Endothelial cell (in vitro differentiated cells): ENCODE data around the gene MARCHF9. TPM values are rescaled to one million over a fixed set of nuclear protein-coding genes. Genes with fewer than 3 reads are reported as not detected.

ENCODE experiments used
- DNase-seq: peaks from one replicate; pipeline ENCODE4 v3.0.0; 2021; ENCODE audit warnings: low spot score
- H3K27ac Mint-ChIP-seq: one replicate; pipeline ENCODE4 v1.8.0; 2021; ENCODE audit warnings: mixed read lengths, inconsistent platforms; ENCODE audit not compliant: unreplicated experiment
- H3K27me3 Mint-ChIP-seq: one replicate; pipeline ENCODE4 v1.8.0; 2021; ENCODE audit warnings: mild to moderate bottlenecking, moderate library complexity, mixed read lengths, inconsistent platforms; ENCODE audit not compliant: unreplicated experiment
- H3K36me3 Mint-ChIP-seq: one replicate; pipeline ENCODE4 v1.8.0; 2021; ENCODE audit warnings: mild to moderate bottlenecking, low read depth, mixed read lengths, inconsistent platforms; ENCODE audit not compliant: unreplicated experiment
- H3K4me1 Mint-ChIP-seq: one replicate; pipeline ENCODE4 v1.8.0; 2021; ENCODE audit warnings: mild to moderate bottlenecking, mixed read lengths, inconsistent platforms; ENCODE audit not compliant: unreplicated experiment
- H3K4me3 Mint-ChIP-seq: one replicate; pipeline ENCODE4 v1.8.0; 2021; ENCODE audit warnings: mild to moderate bottlenecking, mixed read lengths, inconsistent platforms; ENCODE audit not compliant: unreplicated experiment
- H3K9me3 Mint-ChIP-seq: one replicate; pipeline ENCODE4 v1.8.0; 2021; ENCODE audit warnings: mixed read lengths, inconsistent platforms; ENCODE audit not compliant: unreplicated experiment
- CTCF ChIP-seq: fragments of 200-600 bp; sonication (generic); IDR thresholded peaks from one replicate; pipeline ENCODE4 v1.5.0; 2021; ENCODE audit warnings: antibody characterized with exemption; ENCODE audit not compliant: unreplicated experiment
- total RNA-seq: library from RNA; stranded (reverse); fragmentation: NEBNext Ultra II Directional; extraction: Animal tissue kit (Norgen Biotek cat#: 25700); gene quantifications from one replicate; pipeline ENCODE4 v1.2.1, GENCODE V29; 2021; ENCODE audit not compliant: unreplicated experiment

The MARCHF9 gene
- total RNA-seq, 1 donor from 2014 or later, result 2.3 TPM

DNA sequence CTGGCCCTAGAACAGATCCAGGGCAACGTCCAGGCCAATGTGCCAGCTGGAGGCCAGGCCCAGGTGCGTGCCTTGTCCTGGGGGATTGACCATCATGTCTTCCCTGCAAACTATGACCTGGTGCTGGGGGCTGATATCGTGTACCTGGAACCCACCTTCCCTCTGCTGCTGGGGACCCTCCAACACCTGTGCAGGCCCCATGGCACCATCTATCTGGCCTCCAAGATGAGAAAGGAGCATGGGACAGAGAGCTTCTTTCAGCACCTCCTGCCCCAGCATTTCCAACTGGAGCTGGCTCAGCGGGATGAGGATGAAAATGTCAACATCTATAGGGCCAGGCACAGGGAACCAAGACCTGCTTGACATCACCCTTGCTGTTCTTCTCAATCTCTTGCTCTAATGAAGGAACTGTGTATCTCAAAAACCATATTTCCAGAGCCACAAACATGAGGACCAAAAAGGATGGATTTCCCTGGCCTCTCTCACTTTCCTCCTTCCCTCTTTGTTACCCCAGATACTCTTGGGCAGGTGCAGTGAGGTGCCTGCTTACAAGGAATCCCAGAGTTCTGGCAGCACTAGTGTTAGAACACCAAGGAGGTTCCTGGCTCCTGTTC is 25.5 kb downstream of the MARCHF9 start:
- H3K4me3 Mint-ChIP-seq, result no peak overlapping the region
- H3K36me3 Mint-ChIP-seq, result peaks cover 22% of the 10 kb centered on the region
- DNase-seq, result no peak
- H3K4me1 Mint-ChIP-seq, result peaks cover 15% of the 10 kb centered on the region
- H3K27ac Mint-ChIP-seq, result no peak overlapping the region
- TF ChIP-seq CTCF, result no peak
- H3K27me3 Mint-ChIP-seq, result peaks cover 2% of the 10 kb centered on the region
- no peaks in the 10 kb centered on the region for H3K9me3 Mint-ChIP-seq

- TF ChIP-seq CTCF, result no peak
- Mint-ChIP-seq H3K9me3 (no peaks in the 10 kb centered on the region), H3K27ac (no peak overlapping the region), H3K4me1 (peaks cover 15% of the 10 kb centered on the region), H3K36me3 (peaks cover 20% of the 10 kb centered on the region), H3K27me3 (peaks cover 2% of the 10 kb centered on the region), H3K4me3 (no peak overlapping the region)
- no peak for DNase-seq
These were observed 26.3 kb downstream of the MARCHF9 start for GRCh38 chr12:57781244-57781643.

- no peak for TF ChIP-seq CTCF
- peaks cover 2% of the 10 kb centered on the region for H3K27me3 Mint-ChIP-seq
- peak overlapping the region; percentile 15 for H3K4me3 Mint-ChIP-seq
- H3K9me3 Mint-ChIP-seq, result no peaks in the 10 kb centered on the region
- H3K4me1 Mint-ChIP-seq, result peaks cover 15% of the 10 kb centered on the region
- no peak for DNase-seq
- H3K27ac Mint-ChIP-seq, result no peak overlapping the region
- peaks cover 24% of the 10 kb centered on the region for H3K36me3 Mint-ChIP-seq
These were observed 26.9 kb downstream of the MARCHF9 start for GRCh38 chr12:57781801-57782200.

GRCh38 chr12:57782243-57782607 is 27.3 kb downstream of the MARCHF9 start:
- Mint-ChIP-seq H3K4me1 (peaks cover 15% of the 10 kb centered on the region), H3K9me3 (no peaks in the 10 kb centered on the region), H3K36me3 (peaks cover 28% of the 10 kb centered on the region), H3K27ac (no peak overlapping the region), H3K4me3 (peak overlapping the region; percentile 100), H3K27me3 (peaks cover 2% of the 10 kb centered on the region)
- no peak for TF ChIP-seq CTCF
- no peak for DNase-seq

DNA sequence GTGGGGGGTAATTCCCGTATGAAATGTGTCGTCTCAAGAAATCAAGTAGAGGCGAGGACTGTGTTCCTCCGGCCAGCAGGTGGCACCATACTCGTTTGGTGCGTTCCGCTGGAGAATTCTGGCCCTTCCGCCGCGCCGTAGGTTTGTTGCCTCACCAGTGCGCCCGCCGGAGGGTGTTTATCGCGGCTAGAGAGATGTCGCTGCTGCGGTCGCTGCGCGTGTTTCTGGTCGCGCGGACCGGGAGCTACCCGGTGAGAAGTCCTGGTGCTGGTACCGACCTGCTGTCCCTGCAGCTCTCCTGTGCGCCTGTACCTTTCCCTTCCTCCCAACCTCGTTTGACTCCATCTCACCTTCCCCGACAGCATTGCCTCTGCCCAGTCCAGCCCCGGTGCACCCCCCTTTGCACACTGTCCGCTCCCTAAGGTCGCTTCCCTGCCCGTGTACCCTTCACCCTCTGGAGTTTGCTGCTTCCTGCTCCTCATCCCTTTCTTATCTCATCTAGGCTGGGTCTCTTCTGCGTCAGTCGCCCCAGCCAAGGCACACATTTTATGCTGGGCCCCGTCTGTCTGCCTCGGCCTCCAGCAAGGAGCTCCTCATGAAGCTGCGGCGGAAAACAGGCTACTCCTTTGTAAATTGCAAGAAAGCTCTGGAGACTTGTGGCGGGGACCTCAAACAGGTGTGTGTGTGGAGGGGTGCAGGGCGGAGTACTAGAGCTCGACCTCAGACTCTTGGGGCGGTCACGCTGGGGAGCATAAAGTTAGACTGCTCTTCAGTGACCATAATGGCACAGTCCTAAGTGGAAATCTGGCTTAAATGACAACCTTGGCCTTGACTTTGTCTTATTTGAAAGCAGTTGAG is 27.9 kb downstream of the MARCHF9 start, which contains the start of gene TSFM:
Gene TSFM (plus strand): TSS at position 180 of the 858 bp plus-strand sequence. CDS start 15 bp downstream, at position 195.
- Mint-ChIP-seq H3K9me3 (no peaks in the 10 kb centered on the region), H3K27ac (peak within 1 kb of the TSS; percentile 61), H3K27me3 (peaks cover 2% of the 10 kb centered on the region), H3K4me3 (peak within 1 kb of the TSS; percentile 100), H3K4me1 (peaks cover 15% of the 10 kb centered on the region), H3K36me3 (peaks cover 30% of the 10 kb centered on the region)
- DNase-seq, result peak; percentile 95
- TF ChIP-seq CTCF, result peak; percentile 83
